Measurements from ENCODE around the gene GALK1.
A peak's percentile ranks its signal among the peaks of the same experiment; 100 is the strongest.
"Not testable (repeated sequence)": the region's sequence is repeated elsewhere in the genome, so short reads cannot be mapped to it uniquely, and the experiment has no call there.

Gene GALK1

DNA sequence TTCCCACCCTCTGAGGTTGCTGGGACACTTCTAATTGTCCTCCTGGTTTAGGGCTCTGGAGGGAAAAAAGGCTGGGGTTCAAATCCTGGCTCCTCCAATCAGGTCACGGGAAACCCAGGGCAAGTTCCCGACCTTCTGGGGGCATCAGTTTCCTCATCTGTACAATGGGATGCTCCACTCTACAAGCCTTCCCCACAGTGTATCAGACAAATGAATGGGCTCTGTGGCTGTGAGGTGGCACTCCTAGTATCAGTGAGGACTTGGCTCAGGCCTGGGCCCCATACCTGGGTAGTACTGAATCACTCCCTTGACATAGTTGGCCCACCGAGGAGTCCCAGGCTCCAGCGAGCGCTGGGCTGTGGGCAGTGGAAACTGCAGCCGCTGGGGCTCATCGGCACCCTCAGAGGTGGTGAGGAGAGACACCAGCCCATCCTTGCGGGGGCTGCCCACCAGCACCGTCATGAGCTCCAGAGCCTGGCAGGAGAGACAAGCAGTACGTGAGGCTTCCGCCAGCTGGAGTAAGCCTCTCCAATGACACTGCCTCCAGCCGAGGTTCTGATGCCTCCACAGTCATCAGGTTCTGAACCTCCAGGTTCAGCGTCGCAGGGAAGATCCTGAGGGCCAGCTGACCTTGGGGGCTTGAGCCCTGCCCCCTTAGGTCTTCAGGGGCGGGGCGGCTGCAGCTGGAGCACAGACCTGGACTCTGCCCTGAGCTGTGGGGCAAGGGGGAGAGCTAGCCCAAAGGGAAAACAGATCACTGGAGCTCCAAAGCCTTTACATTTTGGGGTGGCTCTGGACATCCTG is 1.2 kb downstream of the GALK1 start:
- DNase-seq (ENCODE audit: low spot score): no peak

DNA sequence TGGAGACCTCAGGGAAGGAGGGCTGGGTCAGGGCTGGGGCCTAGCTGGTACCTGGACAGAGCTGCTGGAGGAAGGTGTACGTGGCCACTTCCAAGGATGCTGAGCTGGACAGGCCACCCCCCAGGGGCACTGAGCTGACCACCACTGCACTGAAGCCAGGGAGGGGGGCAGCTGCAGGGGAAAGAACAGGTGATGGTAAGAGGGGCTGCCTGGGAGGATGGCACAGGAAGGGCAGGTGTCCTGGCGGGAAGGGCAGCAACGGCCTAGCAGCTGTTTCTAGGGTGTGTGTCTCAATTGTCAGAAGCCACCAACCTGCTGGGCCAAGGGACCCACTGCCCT is 1.8 kb downstream of the GALK1 start:
- DNase-seq (ENCODE audit: low spot score): no peak

GRCh38 chr17:75762513-75763268 is 2.3 kb downstream of the GALK1 start:
- DNase-seq (ENCODE audit: low spot score): no peak

- not testable (repeated sequence) for DNase-seq (ENCODE audit: low spot score)
These were observed 4.9 kb downstream of the GALK1 start for GRCh38 chr17:75759978-75760640.

DNA sequence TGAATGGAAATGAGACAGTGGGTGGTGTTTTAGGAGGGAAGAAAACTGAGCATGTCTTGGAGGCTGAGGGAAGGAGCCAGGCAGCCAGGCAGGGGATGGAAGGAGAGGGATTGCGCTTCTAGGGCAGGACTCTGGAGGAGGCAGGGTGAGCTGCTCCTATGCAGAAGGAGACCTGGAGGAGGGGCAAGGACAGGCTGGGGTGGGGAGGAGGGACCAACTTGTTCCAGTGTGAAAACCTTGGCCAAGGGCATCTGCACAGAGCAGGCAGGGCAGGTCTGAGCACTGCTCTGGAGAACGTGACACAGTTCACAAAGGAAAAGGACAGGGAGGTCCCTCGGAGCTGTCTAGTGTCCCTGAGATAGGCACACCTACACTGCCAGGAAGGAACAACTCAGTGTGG is 5.5 kb downstream of the GALK1 start:
- no peak for DNase-seq (ENCODE audit: low spot score)

DNA sequence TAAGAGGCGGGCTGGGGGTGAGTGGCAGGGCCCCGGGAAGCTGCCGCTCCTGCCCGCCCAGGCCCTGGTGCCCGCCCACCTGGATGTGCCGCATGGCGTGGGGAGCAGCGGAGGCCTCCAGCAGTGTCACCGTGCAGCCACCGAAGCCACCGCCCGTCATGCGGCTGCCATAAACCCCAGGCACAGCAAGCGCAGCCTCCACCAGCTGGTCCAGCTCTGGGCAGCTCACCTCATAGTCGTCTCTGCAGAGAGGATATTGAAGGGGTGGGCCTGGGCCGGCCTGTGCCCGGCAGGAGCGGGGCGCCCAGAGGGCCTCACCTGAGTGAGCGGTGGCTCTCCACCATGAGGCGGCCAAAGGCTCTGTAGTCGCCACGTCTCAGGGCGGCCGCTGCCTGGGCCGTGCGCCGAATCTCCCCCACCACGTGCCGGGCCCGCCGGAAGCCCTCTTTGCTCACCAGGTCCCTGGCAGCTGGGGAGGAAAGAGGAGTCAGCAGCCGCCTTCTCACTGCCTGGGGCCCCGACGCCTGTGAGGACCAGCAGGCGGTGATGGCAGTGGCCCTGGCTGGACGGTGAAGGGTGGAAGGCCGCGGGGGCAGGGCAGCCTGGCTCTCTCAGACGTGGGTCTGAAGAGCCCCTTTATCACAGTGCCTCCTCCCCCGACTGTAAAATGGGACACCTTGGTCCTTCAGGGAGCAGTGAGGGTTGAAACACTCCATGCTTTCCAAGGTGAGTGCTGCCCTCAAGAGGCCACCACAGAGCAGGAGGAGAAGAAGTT is 6.7 kb downstream of the GALK1 start:
- no peak for DNase-seq (ENCODE audit: low spot score)

DNA sequence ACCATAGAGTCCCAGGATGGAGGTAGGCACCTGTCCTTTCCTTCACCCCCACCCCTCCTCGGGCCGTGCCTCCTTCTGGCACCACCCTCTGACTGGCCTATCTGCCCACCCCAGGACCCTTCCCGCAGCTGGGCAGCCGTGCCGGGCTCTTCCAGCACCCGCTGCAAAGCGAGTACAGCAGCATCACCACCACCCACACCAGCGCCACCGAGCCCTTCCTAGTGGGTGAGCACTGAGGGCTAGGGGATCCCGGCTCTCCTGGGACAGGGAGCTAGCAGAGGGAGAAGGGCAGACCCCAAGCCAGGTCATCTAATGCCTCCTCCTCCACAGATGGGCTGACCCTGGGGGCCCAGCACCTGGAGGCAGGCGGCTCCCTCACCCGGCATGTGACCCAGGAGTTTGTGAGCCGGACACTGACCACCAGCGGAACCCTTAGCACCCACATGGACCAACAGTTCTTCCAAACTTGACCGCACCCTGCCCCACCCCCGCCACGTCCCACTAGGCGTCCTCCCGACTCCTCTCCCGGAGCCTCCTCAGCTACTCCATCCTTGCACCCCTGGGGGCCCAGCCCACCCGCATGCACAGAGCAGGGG is 7.8 kb downstream of the GALK1 start:
- no peak for DNase-seq (ENCODE audit: low spot score)

GRCh38 chr17:75756451-75757085 is 8.4 kb downstream of the GALK1 start:
- no peak for DNase-seq (ENCODE audit: low spot score)

- no peak for DNase-seq (ENCODE audit: low spot score)
These were observed 9.0 kb downstream of the GALK1 start for GRCh38 chr17:75755990-75756389.

- DNase-seq (ENCODE audit: low spot score): no peak
These were observed 9.6 kb downstream of the GALK1 start for GRCh38 chr17:75755205-75755901.

GRCh38 chr17:75754378-75755204 is 10.4 kb downstream of the GALK1 start:
- peak; percentile 67 for DNase-seq (ENCODE audit: low spot score)

DNA sequence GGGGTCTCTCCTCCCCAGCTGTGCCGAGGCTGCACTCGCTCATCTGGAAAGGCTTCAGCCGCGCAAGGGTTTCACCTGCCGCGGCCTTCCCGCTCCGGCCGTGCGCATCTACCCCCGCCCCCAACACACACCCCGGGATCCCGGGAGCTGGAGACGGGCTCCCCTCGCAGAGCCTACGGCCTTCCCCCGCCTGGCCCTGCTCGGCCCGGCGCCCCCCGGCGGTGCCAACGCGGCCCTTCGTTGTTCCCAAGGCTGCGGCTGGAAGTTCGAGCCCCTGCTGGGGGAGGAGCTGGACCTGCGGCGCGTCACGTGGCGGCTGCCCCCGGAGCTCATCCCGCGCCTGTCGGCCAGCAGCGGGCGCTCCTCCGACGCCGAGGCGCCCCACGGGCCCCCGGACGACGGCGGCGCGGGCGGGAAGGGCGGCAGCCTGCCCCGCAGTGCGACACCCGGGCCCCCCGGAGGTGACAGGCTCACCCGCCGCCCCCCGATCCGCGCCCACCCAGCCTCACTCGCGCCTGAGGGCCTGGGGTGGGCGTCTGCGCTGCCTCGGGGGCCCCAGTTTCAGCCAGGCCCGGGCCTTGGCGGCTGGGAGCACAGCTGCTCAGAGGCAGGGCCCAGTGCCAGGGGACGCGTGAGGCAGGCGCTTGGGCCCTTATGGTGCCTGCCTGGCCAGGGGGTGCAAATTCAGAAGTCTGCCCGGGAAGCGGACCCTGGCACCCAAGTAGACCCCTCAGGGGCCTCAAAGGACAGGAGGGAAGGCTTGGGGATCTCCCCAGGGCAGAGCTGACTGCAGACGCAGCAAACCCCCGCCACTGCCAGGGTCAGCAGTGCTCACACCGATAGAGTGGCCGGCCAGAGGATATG is 11.2 kb downstream of the GALK1 start:
- DNase-seq (ENCODE audit: low spot score): peak; percentile 96

DNA sequence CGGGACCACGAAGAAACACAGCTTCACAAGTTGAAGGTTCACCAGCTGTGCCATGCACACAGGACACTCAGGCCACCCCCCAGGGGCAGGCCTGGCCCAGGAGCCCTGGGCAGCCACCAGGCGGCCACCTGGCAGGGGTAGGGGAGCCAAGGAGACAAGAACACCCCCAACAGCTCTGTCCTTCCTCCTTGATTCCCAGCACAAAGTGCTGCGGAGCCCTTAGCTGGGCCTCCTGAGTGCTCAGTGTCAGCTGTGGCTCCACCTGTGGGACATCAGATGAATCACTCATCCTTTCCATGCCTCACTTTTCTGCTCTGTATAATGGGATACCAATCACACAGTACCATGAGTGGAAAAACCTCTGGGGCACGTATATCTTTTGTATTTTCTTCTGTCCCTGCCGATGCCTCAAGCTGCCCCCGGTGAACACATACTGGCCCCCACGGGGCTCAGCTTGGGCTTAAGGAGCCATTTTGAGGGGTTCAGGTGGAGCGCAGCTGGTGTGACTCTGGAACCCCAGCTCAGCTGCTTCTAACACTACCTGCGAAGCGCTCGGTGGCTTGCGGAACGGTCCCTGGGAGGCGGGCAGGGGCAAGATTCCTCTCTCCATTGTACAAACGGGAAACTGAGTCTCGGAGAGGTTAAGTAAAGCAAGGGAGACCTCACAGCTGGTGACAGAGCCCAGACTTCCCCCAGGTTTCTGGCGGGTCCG is 12.0 kb downstream of the GALK1 start:
- DNase-seq (ENCODE audit: low spot score): no peak

DNA sequence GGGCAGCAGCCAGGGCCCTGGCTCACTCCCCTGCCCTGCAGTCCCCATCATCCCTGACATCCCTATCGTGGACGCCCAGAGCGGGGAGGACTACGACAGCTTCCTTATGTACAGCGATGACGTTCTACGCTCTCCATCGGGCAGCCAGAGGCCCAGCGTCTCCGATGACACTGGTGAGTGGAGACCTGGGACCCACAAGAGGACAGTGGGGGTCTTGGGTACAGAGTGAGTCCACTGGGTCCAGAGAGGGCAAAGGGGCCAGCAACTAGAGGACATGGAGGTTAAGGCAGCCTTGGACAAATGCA is 12.6 kb downstream of the GALK1 start:
- DNase-seq (ENCODE audit: low spot score): no peak

DNA sequence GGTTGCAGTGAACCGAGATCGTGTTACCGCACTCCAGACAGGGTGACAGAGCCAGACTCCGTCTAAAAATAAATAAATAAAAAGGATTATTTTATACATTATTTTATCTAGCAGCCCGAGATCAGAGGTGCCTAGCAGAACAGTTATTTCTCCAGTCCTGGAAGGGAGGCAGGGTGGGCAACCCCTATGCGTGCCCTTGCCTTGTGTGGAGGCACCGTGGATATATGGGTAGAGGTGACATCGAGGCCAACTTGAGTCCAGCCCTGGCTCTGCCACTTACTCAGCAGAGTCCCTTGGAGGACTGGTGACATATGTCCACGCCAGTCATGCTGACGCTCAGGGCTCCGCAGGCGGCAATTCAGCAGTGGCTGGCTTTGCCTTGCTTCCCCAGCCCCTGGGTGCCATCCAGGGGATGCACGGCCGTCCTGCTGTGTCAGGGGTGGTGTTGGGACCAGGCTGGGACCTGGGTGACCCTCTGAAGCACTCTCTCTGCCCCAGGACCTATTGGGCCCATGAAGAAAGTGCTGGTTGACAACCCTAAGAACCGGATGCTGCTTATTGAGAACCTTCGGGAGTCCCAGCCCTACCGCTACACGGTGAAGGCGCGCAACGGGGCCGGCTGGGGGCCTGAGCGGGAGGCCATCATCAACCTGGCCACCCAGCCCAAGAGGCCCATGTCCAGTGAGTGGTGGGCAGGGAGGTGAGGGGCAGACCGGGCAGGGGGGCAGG is 13.2 kb downstream of the GALK1 start:
- no peak for DNase-seq (ENCODE audit: low spot score)

GRCh38 chr17:75750661-75751423 is 14.2 kb downstream of the GALK1 start:
- no peak for DNase-seq (ENCODE audit: low spot score)
